GM21423 (cell line): ENCODE measurements around the gene FAM20C.

Experiments
- ATAC-seq: cut with Tn5 transposase; IDR thresholded peaks from one replicate; pipeline ENCODE4 v1.9.1; 2021; ENCODE audit warnings: mild to moderate bottlenecking, moderate library complexity; ENCODE audit not compliant: unreplicated experiment

Gene FAM20C

GRCh38 chr7:208130-208673 lies 15.8 kb downstream of the FAM20C start:
- no peak for ATAC-seq

- ATAC-seq = no peak
Observed at GRCh38 chr7:208816-209215, 16.4 kb downstream of the FAM20C start.

DNA sequence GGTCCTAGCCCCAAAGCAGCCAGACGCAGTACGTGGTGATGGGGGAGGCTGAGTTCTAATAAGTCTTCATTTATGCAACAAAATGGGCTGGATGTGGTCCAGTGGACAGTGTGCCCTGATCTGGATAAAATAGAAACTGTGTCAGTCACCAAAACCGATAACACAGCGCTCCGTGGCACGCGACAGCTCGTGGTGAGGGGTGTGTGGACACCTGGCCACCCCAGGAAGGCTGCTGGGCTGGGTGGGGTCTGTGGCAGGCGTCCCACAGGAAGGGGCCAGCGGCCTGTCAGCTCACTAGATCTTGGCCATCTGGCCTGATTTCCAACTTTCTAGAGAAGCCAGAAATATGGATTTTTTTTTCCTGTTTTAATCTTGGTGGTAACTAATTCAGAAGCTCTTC lies 17.0 kb downstream of the FAM20C start:
- no peak for ATAC-seq

GRCh38 chr7:209906-210305 lies 17.5 kb downstream of the FAM20C start:
- no peak for ATAC-seq

DNA sequence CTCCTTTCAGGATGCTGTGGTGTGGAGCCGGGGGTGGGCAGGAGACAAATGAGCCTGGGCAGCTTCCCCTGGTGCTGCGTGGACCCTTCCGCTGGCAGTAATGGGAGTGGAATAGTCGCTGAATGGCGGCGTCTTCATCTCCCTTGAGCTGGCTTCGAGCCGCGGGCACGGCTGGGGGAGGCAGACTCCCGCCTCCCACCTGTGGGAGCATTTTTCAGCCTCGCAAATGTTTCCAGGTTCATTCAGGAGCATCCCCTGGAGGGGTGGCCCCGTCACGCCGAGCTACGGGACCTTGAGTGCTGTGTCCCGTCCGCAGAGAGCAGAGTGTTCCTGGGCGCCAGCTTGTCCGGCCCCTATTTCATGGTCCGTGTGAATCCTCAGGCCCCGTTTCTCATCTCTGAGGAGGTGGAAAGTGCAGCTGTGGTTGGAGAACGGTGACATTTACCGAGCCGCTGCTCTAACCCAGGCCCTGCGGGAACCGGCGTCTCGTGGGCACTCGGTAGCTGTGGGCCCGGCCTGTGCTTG lies 18.1 kb downstream of the FAM20C start:
- no peak for ATAC-seq

- ATAC-seq = no peak
Observed at GRCh38 chr7:211033-211714, 18.8 kb downstream of the FAM20C start.

GRCh38 chr7:211715-212058 lies 19.3 kb downstream of the FAM20C start:
- ATAC-seq = no peak

DNA sequence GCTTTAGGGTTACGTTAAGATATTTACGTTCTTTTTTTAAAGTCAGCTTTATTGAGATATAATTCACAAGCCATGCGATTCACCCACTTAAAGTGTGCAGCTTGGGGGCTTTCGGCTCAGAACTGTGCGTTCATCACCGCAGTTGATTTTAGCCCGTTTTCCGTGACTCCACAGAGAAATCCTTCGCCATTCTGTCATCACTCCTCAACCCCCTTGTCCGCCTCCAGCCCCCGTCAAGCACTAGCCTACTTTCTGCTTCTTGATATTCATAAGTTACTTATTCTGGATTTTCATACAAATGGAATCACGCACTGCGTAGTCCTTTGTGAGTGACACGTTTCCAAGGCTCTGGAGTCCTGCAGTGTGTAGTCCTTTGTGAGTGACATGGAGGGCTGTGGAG lies 20.4 kb downstream of the FAM20C start:
- no peak for ATAC-seq

DNA sequence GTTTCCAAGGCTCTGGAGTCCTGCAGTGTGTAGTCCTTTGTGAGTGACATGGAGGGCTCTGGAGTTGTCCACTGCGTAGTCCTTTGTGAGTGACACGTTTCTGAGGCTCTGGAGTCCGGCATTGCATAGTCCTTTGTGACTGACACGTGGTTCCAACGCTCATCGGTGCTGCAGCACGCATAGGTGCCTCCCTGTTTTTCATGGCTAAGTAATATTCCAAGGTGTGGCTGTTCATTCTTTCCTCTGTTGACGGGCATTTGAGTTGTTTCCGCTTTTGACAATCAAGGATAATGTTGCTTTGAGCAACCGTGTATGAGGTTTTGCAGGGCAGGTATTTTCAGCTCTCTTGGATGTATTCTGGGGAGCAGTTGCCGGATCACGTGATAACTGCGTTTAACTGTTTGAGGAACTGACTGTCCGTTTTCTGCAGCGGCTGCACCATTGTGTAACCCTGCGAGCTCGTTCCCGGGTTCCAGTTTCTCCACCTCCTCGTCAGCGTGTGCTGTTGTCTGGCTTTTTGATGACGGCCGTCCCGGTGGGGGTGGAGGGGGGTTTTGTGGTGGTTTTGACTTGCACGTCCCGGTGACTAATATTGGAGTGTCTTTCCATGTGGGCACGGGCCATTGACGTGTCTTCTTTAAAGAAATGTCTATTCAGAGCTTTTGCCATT lies 21.1 kb downstream of the FAM20C start:
- ATAC-seq = no peak

- ATAC-seq = no peak
Observed at GRCh38 chr7:214410-215212, 22.2 kb downstream of the FAM20C start.

- ATAC-seq = no peak
Observed at GRCh38 chr7:216360-217300, 24.3 kb downstream of the FAM20C start.

GRCh38 chr7:217781-218180 lies 25.4 kb downstream of the FAM20C start:
- ATAC-seq = no peak

DNA sequence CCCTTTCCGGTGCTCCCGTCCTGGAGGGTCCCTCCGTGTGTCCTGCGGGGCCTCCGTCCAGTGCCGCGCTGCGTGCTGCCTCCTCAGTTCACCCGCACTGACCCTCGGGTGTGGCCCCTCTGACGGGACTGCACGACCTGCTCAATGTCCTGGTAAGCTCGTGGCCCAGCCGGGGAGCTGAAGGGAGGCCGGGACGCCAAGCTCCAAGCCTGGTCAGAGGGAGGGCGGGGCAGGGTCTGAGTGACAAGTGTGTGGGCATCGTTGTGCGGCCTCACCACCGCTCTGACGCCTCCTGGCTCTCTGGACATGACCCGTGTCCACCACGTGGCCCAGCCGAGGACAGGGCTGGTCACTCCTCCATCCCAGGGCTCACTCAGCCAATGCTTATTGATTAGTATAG lies 25.9 kb downstream of the FAM20C start:
- ATAC-seq = no peak

DNA sequence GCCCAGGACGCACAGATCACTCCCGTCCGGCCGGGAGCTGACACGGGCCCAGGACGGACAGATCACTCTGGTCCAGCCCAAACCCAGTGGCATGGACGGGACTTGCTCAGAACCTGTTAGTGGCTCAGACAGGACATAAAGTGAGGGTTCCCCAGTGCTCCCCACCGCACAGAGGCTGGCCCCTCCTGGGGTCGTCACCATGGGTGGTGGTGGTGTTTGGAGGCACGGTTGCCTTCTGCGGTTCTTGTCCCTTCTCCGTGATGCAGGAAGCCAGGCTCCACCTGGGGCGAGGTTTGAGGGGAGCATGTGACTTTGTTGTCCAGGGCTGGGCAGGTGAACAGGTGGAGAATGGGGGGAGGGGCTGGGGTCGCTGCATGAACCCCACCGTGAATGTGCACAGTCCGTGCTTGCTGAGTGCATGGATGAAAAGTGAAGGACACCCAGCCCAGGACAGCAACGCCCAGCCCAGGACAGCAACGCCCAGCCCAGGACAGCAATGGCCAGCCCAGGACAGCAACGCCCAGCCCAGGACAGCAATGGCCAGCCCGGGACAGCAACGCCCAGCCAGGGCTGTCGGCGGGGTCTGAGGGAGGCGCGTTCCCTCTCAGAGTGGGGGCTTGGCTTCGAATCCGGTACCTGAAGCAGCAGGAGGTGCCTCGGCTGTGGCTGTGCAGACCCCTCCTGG lies 26.7 kb downstream of the FAM20C start:
- no peak for ATAC-seq

DNA sequence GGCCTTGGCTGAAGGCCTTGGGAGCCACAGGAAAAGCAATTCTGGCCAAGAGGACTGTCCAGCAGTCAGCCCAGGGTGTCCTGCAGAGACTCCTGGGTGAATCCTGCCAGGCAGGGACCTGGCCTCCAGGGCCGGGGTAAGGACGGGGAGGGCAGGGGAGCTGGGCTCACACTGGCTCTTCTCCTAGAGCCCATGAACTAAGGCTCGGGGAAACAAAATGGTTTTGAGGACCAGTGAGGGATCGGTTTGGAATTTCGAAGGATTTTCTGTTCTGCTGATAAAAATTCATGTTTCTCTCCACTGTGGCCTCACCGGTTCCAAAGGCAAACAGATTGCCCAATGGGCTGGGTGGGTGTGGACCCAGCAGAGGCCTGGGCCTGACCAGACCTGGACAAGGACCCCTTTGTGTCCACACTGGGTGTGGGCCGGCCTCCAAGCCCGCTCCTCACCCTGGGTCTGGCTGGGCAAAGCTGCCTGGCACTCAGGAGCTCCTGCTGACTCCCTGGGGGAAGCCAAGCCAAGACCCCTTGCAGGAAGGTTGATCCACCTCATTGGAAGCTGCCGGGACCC lies 27.3 kb downstream of the FAM20C start:
- no peak for ATAC-seq

- no peak for ATAC-seq
Observed at GRCh38 chr7:220151-220841, 27.9 kb downstream of the FAM20C start.

DNA sequence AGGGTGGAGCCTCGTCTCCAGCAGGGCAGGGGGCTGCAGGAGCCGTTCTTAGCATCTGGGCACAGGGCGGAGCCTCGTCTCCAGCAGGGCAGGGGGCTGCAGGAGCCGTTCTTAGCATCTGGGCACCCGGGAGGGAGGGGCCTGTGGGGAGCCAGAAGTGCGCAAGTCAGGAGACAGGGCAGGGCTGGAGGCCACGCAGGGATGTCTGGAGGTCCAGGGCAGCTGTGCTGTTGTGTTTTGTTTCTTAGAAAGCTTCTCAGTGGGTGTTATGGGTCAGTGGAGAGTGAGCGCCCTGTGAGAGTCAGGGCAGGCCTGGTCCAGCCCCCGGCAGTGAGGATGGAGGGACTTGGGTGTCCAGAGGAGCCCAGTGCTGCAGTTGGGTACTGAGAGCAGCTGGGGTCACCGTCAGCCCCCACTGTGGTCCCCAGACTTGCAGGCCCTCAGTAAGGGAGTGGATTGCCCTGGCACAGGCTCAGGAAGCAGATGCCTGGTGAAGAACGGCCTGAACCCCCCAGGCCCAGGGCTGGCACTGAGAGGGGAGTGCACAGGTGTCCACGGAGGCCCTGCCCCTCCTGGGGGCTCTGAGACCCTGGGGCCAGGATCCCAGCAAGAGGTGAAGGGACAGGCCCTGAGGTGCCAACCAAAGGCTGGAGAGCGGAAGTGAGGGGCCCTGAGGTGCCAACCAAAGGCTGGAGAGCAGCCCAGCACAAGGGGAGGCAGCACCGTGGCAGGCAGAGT lies 29.8 kb downstream of the FAM20C start:
- ATAC-seq = no peak

DNA sequence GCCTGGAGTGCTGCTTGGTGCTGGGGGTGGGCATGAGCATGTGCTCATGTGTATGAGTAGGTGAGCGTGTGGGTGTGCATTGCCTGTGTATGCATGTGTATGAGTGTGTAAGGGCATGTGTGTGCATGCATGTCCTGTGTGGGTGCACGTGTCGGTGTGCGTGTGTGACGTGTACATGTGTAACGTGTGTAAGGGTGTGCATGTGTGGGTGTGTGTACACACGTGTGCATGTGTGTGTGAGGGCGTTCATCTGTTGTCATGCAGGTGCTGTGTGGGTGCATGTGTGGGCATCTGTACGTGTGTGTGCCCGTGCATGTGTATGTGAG lies 30.3 kb downstream of the FAM20C start:
- no peak for ATAC-seq
